GM06990 (cell line): ENCODE measurements around the gene TLR5.

ENCODE experiments used
- DNase-seq: peaks from one replicate; pipeline ENCODE4 v3.0.0-alpha.2; 2011; ENCODE audit not compliant: insufficient read length; ENCODE audit errors: extremely low read depth
- H3K27me3 ChIP-seq: replicated peaks from 2 replicates; pipeline ENCODE4 v1.6.0; 2011; ENCODE audit warnings: low read length; ENCODE audit not compliant: control insufficient read depth, insufficient read depth
- H3K36me3 ChIP-seq: 2 replicates; pipeline ENCODE4 v1.5.1; 2011; ENCODE audit warnings: low read length; ENCODE audit not compliant: control insufficient read depth, insufficient read depth
- H3K4me3 ChIP-seq: replicated peaks from 2 replicates; pipeline ENCODE4 v1.5.1; 2011; ENCODE audit warnings: low read depth, mild to moderate bottlenecking, control low read depth, low read length
- TF ChIP-seq, protein P1 (sequence below): IDR thresholded peaks from 2 replicates; pipeline ENCODE4 v1.5.1; 2011; ENCODE audit warnings: low read length, control low read depth, mild to moderate bottlenecking, inconsistent platforms; ENCODE audit not compliant: insufficient read depth, poor library complexity, severe bottlenecking

Gene TLR5

DNA sequence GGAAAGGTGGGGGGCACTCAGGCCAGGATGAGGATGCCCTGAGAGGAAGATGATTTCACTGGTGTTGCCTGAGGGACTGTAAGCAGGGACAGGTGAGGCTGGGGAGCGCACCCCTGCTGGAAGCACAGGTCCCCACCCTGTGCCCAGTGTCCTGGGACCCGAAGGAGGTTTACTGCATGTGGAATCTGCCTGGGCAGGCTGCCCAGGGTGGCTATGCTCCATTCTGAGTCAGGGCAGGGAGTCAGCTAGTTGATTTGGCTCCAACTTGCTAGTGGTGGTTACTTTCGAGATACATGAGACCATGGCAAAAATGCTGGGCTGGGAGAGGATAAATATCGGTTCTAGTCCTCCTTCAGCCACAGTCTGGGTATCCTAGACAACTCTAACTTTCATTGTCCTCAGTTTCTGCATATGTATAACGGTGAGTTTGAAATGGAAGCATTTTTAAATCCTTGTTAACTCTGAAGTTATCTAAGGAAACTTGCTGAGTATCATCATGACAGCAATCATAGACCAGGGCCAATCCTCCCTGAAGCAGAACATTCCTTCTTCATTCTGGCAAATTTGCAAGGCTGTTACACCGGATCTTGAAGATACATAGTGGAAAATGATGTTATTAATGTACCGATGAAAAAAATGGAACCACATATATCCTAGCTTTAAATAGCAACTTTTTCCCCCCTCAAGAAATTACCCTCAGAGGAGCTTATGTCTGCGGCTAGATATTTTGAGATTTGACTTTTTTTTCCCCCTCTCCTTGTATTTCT is 7.7 kb downstream of the TLR5 start:
- H3K4me3 ChIP-seq: no peak overlapping the region
- no peaks in the 10 kb centered on the region for H3K36me3 ChIP-seq
- no peak for DNase-seq
- TF ChIP-seq, protein P1, sequence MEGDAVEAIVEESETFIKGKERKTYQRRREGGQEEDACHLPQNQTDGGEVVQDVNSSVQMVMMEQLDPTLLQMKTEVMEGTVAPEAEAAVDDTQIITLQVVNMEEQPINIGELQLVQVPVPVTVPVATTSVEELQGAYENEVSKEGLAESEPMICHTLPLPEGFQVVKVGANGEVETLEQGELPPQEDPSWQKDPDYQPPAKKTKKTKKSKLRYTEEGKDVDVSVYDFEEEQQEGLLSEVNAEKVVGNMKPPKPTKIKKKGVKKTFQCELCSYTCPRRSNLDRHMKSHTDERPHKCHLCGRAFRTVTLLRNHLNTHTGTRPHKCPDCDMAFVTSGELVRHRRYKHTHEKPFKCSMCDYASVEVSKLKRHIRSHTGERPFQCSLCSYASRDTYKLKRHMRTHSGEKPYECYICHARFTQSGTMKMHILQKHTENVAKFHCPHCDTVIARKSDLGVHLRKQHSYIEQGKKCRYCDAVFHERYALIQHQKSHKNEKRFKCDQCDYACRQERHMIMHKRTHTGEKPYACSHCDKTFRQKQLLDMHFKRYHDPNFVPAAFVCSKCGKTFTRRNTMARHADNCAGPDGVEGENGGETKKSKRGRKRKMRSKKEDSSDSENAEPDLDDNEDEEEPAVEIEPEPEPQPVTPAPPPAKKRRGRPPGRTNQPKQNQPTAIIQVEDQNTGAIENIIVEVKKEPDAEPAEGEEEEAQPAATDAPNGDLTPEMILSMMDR: no peak
- H3K27me3 ChIP-seq: no peaks in the 10 kb centered on the region

DNA sequence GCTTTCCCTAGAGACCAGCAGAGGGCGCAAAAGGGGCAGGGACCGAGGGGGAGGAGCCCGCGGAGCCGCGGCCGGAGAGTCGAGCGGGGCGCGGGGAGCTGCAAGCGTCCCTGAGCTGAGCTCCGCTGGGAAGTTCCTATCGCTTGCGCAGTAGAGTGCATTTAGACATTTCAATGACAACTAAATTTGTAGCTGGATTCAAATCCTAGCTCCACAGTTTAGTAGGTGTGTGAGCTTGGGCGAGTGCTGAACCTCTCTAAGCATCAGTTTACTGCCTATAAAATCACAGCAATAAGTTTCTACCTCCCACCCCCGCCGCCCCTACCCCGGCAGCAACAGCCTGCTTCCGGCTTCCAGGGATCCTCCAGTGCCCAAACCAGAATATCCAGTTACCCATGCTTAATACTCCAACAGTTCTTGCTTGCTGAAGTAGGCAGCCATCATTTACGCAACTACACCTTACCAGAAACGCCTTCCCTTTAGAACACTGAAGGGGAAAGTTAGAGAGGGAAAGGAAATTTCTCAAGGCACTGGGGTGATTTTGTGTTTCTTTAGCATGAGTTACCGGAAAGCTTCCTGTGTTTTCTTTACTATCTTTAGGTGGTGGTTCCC is 9.1 kb downstream of the TLR5 start:
- DNase-seq: peak; percentile 70
- Histone ChIP-seq H3K27me3 (no peaks in the 10 kb centered on the region), H3K36me3 (no peaks in the 10 kb centered on the region), H3K4me3 (no peak overlapping the region)
- TF ChIP-seq, protein P1: peak; percentile 97

DNA sequence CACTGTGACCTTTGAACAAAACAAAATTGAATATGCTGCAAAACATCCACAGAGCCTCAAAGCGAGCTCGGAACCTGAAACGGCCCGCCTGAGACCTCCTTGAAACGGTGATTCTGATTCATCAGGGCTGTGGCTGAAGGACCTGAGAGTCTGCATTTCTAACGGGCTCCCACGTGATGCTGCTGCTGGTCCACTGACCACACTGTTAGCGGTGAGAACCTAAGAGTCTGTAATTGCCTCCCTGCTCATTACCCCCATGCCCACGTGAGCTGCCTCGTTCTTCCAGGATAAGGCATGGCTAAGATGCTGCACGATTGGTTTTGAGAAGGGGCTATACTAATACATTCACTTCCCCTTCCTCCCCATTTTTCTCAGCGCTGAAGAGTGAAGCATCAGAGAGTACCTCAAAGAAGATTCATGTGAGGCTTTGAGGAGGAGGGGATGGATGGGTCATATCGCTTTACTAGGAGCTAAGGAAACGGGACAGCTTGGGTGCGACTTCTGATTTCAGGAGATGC is 9.7 kb downstream of the TLR5 start:
- DNase-seq: no peak
- TF ChIP-seq, protein P1: no peak
- Histone ChIP-seq H3K36me3 (no peaks in the 10 kb centered on the region), H3K4me3 (no peak overlapping the region), H3K27me3 (no peaks in the 10 kb centered on the region)

DNA sequence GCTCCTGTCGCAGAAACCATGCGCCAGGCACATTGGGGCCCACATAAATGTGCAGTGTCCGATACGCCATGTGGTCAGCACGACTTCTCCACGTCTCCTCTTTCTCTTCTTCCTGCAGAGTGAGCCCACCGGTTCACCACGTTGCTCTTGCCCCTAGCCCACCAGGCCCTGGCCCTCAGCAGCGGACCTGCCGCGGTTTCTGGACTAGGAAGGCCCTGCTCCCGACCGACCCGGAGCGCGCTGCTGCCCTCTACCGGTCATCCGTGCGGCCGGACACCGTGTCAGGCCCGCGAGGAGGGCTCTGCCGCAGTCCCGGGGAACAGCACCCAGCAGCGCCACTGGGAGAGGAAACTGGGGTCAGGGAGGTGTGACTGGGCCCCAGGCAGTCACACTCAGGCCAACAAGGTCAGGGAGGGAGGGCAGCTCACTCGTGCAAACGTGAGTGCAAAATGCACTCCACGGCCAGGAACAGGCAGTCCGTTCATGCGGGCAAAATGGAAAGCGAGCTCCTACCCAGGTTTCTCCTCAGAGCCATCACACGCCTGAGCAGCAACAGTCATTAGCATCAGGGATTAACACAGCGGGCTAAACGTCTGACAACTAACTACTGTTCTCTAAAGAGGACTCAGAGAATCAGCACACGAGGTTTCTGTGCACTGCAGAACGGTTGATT is 13.7 kb downstream of the TLR5 start:
- TF ChIP-seq, protein P1: peak; percentile 90
- no peak overlapping the region for H3K4me3 ChIP-seq
- no peaks in the 10 kb centered on the region for H3K36me3 ChIP-seq
- no peaks in the 10 kb centered on the region for H3K27me3 ChIP-seq
- peak; percentile 59 for DNase-seq

DNA sequence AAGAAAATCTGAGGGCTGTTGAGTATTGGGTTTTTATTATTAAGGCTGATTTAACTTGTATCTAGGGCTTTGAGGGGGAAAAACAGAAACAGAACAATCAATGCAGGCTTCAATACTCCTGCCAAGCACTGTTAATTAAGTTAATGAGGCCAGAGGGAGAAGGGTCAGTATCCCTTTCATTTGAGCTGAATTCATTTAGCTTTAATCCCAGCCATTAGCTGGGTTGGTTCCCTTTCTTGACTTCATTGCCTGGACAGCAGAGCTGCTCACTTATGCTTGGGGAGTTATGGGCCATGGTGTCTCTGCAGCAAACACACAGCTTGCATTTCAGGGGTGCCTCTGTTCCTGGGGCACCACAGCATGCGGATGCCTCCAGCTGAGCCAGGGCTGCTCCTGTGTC is 16.3 kb downstream of the TLR5 start:
- DNase-seq: no peak
- H3K27me3 ChIP-seq: no peaks in the 10 kb centered on the region
- H3K36me3 ChIP-seq: no peaks in the 10 kb centered on the region
- TF ChIP-seq, protein P1: no peak
- no peak overlapping the region for H3K4me3 ChIP-seq
